ENCODE results near the gene B3GNT9.

The B3GNT9 gene

DNA sequence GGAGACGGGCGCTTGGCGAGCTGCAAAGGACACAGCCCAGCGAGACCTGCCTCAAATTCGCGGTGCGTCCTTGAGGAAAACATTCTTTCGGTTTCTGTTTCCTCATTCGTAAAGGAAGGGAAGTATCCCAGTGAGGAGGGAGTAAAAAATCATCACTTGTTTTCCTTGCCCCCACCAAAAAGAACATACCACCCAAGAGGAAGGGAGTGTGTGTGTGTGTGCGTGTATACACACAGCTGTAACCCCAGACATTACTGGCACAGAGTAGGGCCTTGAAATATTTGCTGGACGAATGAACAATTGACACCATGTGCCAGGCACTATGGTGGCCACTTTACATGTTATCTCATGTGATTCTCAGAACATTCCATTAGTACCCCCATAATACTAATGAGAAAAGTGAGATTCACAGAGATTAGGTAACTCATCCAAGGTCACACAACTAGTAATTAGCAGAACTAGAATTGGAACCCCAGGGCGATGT is 34.9 kb upstream of the B3GNT9 start:
- Histone ChIP-seq H3K4me1 (ENCODE audit: control insufficient read depth, insufficient read depth, low read length) (0 out of 2 replicates have a peak, but pooled peaks cover 4% of the 10 kb centered on the region), H3K9ac (ENCODE audit: low read depth, low read length) (no peak overlapping the region), H3K27me3 (ENCODE audit: control insufficient read depth, insufficient read depth, low read length) (peaks cover 28% of the 10 kb centered on the region), H3K9me3 (ENCODE audit: control insufficient read depth, insufficient read depth, low read length) (no peaks in the 10 kb centered on the region), H3K36me3 (ENCODE audit: control insufficient read depth, insufficient read depth, low read length) (no peaks in the 10 kb centered on the region), H3K27ac (ENCODE audit: low read depth, low read length) (no peak overlapping the region), H3K4me3 (ENCODE audit: low read depth, low read length) (no peak overlapping the region)

DNA sequence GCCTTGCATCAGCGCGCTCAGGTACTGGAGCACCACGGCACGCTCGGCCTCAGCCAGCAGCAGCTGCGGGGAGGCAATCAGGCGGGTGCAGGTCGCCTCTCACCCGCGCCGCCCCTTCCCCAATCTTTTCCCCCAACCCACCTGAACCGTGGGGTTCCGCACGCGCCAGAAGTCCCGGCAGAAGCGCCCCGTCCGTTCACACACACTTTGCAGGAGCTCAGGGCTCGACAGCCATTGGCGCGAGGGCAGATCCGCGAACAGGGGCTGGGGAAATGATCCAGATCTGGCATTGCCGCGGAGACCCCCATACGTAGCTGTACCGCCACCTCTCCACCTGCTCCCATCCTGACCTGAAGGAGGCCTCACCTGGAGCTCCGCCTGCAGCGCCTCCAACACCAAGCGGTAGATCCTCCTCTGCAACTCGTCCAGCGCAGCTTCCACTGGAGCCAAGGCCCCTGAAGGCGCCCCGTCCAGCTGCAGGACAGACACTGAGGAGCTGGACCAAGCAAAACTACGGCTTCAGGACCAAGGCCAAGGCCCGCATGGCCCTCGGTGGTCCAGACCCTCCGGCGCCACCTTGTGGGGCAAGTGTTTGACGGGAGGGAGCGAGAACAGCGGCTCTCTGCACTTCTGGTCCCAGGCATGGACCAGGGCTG is 34.3 kb upstream of the B3GNT9 start:
- H3K4me3 ChIP-seq (ENCODE audit: low read depth, low read length), result peak overlapping the region; percentile 96; the same call in 1 of the 2 replicates
- no peak overlapping the region for H3K27ac ChIP-seq (ENCODE audit: low read depth, low read length)
- H3K36me3 ChIP-seq (ENCODE audit: control insufficient read depth, insufficient read depth, low read length), result no peaks in the 10 kb centered on the region
- no peak overlapping the region for H3K9ac ChIP-seq (ENCODE audit: low read depth, low read length)
- H3K4me1 ChIP-seq (ENCODE audit: control insufficient read depth, insufficient read depth, low read length), result 0 out of 2 replicates have a peak, but pooled peaks cover 4% of the 10 kb centered on the region
- peaks cover 28% of the 10 kb centered on the region for H3K27me3 ChIP-seq (ENCODE audit: control insufficient read depth, insufficient read depth, low read length)
- no peaks in the 10 kb centered on the region for H3K9me3 ChIP-seq (ENCODE audit: control insufficient read depth, insufficient read depth, low read length)

- Histone ChIP-seq H3K9me3 (ENCODE audit: control insufficient read depth, insufficient read depth, low read length) (no peaks in the 10 kb centered on the region), H3K27me3 (ENCODE audit: control insufficient read depth, insufficient read depth, low read length) (peaks cover 28% of the 10 kb centered on the region), H3K4me3 (ENCODE audit: low read depth, low read length) (peak overlapping the region; percentile 96), H3K4me1 (ENCODE audit: control insufficient read depth, insufficient read depth, low read length) (0 out of 2 replicates have a peak, but pooled peaks cover 4% of the 10 kb centered on the region), H3K9ac (ENCODE audit: low read depth, low read length) (no peak overlapping the region), H3K36me3 (ENCODE audit: control insufficient read depth, insufficient read depth, low read length) (no peaks in the 10 kb centered on the region), H3K27ac (ENCODE audit: low read depth, low read length) (no peak overlapping the region)
Observed at GRCh38 chr16:67184453-67184994, 33.7 kb upstream of the B3GNT9 start.

DNA sequence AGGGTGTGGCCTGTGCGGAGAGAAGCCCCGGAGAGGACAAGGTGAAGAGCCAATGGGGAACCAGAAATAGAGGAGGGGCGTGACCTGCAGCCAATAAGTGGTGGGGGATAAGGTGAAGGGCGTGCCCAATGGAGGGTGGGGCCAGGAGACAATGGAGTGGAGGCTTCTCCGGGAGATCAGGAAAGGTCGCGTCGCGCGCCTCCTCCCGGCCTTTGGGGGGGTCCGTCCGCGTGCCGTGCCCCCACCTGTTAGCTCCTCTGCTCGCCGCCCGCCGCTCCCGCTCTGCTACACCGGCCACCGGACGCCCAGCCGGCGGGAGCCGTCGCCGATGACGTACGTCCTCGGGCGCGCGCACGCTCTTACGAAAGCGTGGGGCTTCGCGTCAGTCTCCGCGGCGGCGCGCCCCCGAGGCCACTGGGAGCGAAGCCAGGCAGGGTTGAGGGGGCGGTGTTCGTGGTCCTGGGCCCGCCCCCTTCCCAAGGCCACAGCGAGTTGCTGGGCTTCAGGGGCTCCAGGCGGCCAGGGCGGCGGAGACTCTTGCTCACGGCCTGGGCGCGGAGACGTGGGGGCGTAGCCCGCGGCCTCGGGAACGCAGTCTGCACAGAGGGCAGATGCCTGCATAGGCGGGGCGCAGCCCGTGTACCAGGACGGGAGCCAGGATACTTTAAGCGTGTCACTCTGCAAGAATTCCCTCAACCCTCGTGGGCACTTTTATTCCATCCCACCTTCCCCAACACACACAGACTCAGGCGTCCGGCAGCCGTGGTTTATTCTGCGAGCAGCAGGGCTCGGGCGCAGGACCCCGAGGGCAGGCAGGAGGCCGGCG is 33.0 kb upstream of the B3GNT9 start, which contains the start of gene MATCAP1:
MATCAP1 (minus strand) TSS at position 337 of the 826 bp plus-strand sequence. CDS start 3,353 bp downstream, outside the sequence.
- Histone ChIP-seq H3K4me1 (ENCODE audit: control insufficient read depth, insufficient read depth, low read length) (0 out of 2 replicates have a peak, but pooled peaks cover 4% of the 10 kb centered on the region), H3K27me3 (ENCODE audit: control insufficient read depth, insufficient read depth, low read length) (peaks cover 28% of the 10 kb centered on the region), H3K4me3 (ENCODE audit: low read depth, low read length) (peak within 1 kb of the TSS; percentile 96), H3K27ac (ENCODE audit: low read depth, low read length) (peak within 1 kb of the TSS; percentile 98), H3K36me3 (ENCODE audit: control insufficient read depth, insufficient read depth, low read length) (no peaks in the 10 kb centered on the region), H3K9me3 (ENCODE audit: control insufficient read depth, insufficient read depth, low read length) (no peaks in the 10 kb centered on the region), H3K9ac (ENCODE audit: low read depth, low read length) (peak within 1 kb of the TSS; percentile 97)

- peak overlapping the region; percentile 96 for H3K4me3 ChIP-seq (ENCODE audit: low read depth, low read length)
- no peak overlapping the region for H3K9ac ChIP-seq (ENCODE audit: low read depth, low read length)
- H3K27ac ChIP-seq (ENCODE audit: low read depth, low read length), result peak overlapping the region; percentile 98
- no peaks in the 10 kb centered on the region for H3K9me3 ChIP-seq (ENCODE audit: control insufficient read depth, insufficient read depth, low read length)
- 0 out of 2 replicates have a peak, but pooled peaks cover 4% of the 10 kb centered on the region for H3K4me1 ChIP-seq (ENCODE audit: control insufficient read depth, insufficient read depth, low read length)
- H3K36me3 ChIP-seq (ENCODE audit: control insufficient read depth, insufficient read depth, low read length), result no peaks in the 10 kb centered on the region
- H3K27me3 ChIP-seq (ENCODE audit: control insufficient read depth, insufficient read depth, low read length), result peaks cover 28% of the 10 kb centered on the region
Observed at GRCh38 chr16:67183284-67183626, 32.5 kb upstream of the B3GNT9 start.

- no peak overlapping the region for H3K4me3 ChIP-seq (ENCODE audit: low read depth, low read length)
- no peak overlapping the region for H3K9ac ChIP-seq (ENCODE audit: low read depth, low read length)
- peaks cover 34% of the 10 kb centered on the region for H3K27me3 ChIP-seq (ENCODE audit: control insufficient read depth, insufficient read depth, low read length)
- no peak overlapping the region for H3K27ac ChIP-seq (ENCODE audit: low read depth, low read length)
- no peaks in the 10 kb centered on the region for H3K36me3 ChIP-seq (ENCODE audit: control insufficient read depth, insufficient read depth, low read length)
- H3K4me1 ChIP-seq (ENCODE audit: control insufficient read depth, insufficient read depth, low read length), result 0 out of 2 replicates have a peak, but pooled peaks cover 8% of the 10 kb centered on the region
- H3K9me3 ChIP-seq (ENCODE audit: control insufficient read depth, insufficient read depth, low read length), result no peaks in the 10 kb centered on the region
Observed at GRCh38 chr16:67182288-67182687, 31.5 kb upstream of the B3GNT9 start.

GRCh38 chr16:67181346-67181745 is 30.5 kb upstream of the B3GNT9 start:
- Histone ChIP-seq H3K9ac (ENCODE audit: low read depth, low read length) (no peak overlapping the region), H3K4me3 (ENCODE audit: low read depth, low read length) (no peak overlapping the region), H3K9me3 (ENCODE audit: control insufficient read depth, insufficient read depth, low read length) (no peaks in the 10 kb centered on the region), H3K27ac (ENCODE audit: low read depth, low read length) (no peak overlapping the region), H3K4me1 (ENCODE audit: control insufficient read depth, insufficient read depth, low read length) (0 out of 2 replicates have a peak, but pooled peaks cover 8% of the 10 kb centered on the region), H3K27me3 (ENCODE audit: control insufficient read depth, insufficient read depth, low read length) (peaks cover 37% of the 10 kb centered on the region), H3K36me3 (ENCODE audit: control insufficient read depth, insufficient read depth, low read length) (no peaks in the 10 kb centered on the region)

- H3K4me1 ChIP-seq (ENCODE audit: control insufficient read depth, insufficient read depth, low read length), result 0 out of 2 replicates have a peak, but pooled peaks cover 8% of the 10 kb centered on the region
Observed at GRCh38 chr16:67180166-67180565, 29.4 kb upstream of the B3GNT9 start.

GRCh38 chr16:67179421-67180080 is 28.8 kb upstream of the B3GNT9 start:
- Histone ChIP-seq H3K27ac (ENCODE audit: low read depth, low read length) (no peak overlapping the region), H3K9ac (ENCODE audit: low read depth, low read length) (no peak overlapping the region), H3K27me3 (ENCODE audit: control insufficient read depth, insufficient read depth, low read length) (peaks cover 39% of the 10 kb centered on the region), H3K4me3 (ENCODE audit: low read depth, low read length) (no peak overlapping the region), H3K9me3 (ENCODE audit: control insufficient read depth, insufficient read depth, low read length) (no peaks in the 10 kb centered on the region), H3K36me3 (ENCODE audit: control insufficient read depth, insufficient read depth, low read length) (no peaks in the 10 kb centered on the region), H3K4me1 (ENCODE audit: control insufficient read depth, insufficient read depth, low read length) (0 out of 2 replicates have a peak, but pooled peaks cover 6% of the 10 kb centered on the region)

More at GRCh38 chr16:67180166-67180565, 29.4 kb upstream of the B3GNT9 start:
- Histone ChIP-seq H3K9ac (ENCODE audit: low read depth, low read length) (no peak overlapping the region), H3K4me3 (ENCODE audit: low read depth, low read length) (no peak overlapping the region), H3K9me3 (ENCODE audit: control insufficient read depth, insufficient read depth, low read length) (no peaks in the 10 kb centered on the region), H3K27me3 (ENCODE audit: control insufficient read depth, insufficient read depth, low read length) (peaks cover 39% of the 10 kb centered on the region), H3K36me3 (ENCODE audit: control insufficient read depth, insufficient read depth, low read length) (no peaks in the 10 kb centered on the region), H3K27ac (ENCODE audit: low read depth, low read length) (no peak overlapping the region)
